Adrenal gland (tissue), 12 donors: ENCODE measurements around the gene CCDC74A. TPM values are rescaled to one million over a fixed set of nuclear protein-coding genes. Genes with fewer than 3 reads are reported as not detected.
A peak's percentile ranks its signal among the peaks of the same experiment; 100 is the strongest.
"Not testable (repeated sequence)": the region's sequence is repeated elsewhere in the genome, so short reads cannot be mapped to it uniquely, and the experiment has no call there.

Experiments
- DNase-seq, 7 donors: peaks; one replicate each; pipeline ENCODE4 v3.0.0-alpha.2; 2019 to 2020
- H3K27ac ChIP-seq, 5 donors: fragments of 200-600 bp; sonication (generic) in 4 of 5; 1 replicate in 3 of 5; 2 replicates in 2 of 5; pipeline versions ENCODE4 v1.5.1 to v1.8.0; 2016 to 2020; ENCODE audit warnings: mild to moderate bottlenecking in 1 of 5
- H3K27me3 ChIP-seq: fragments of 200-600 bp; 2 replicates; pipeline ENCODE4 v1.8.0; 2021
- H3K36me3 ChIP-seq, 2 donors: fragments of 200-600 bp; replicated peaks in 1 of 2; 1 replicate in 1 of 2; 2 replicates in 1 of 2; pipeline versions ENCODE4 v1.5.1 to v1.8.0; 2018 to 2022
- H3K4me1 ChIP-seq, 2 donors: fragments of 200-600 bp; replicated peaks in 1 of 2; 1 replicate in 1 of 2; 2 replicates in 1 of 2; pipeline versions ENCODE4 v1.5.1 to v1.8.0; 2018 to 2021
- H3K4me3 ChIP-seq, 4 donors: fragments of 200-600 bp; sonication (generic) in 3 of 4; one replicate each; pipeline ENCODE4 v1.5.1; 2016 to 2018
- H3K9me3 ChIP-seq, 3 donors: fragments of 200-600 bp; sonication (generic) in 1 of 3; replicated peaks in 1 of 3; 1 replicate in 2 of 3; 2 replicates in 1 of 3; pipeline versions ENCODE4 v1.5.1 to v1.8.0; 2016 to 2021
- CTCF ChIP-seq, 6 experiments: fragments of 450-650 bp in 4 of 6; fragments of 200-600 bp in 2 of 6; sonication (generic) in 1 of 6; IDR thresholded peaks; 1 replicate in 5 of 6; 2 replicates in 1 of 6; pipeline versions ENCODE4 v1.5.1 to v1.8.0; 2016 to 2021; ENCODE audit warnings: antibody characterized with exemption in 6 of 6, mild to moderate bottlenecking in 2 of 6, moderate library complexity in 1 of 6
- POLR2A ChIP-seq, 2 donors: fragments of 450-650 bp; IDR thresholded peaks; one replicate each; pipeline ENCODE4 v1.6.1; 2017; ENCODE audit warnings: antibody characterized with exemption in 2 of 2, mild to moderate bottlenecking in 2 of 2, moderate library complexity in 1 of 2
- WGBS, 4 donors: extraction: QIAGEN DNeasy Blood & Tissue Kit in 2 of 4; methylation state at CpG; one replicate each; pipeline versions ENCODE4 v1.1.5 to v1.1.7; 2013 to 2017; 5-methylcytosine and 5-hydroxymethylcytosine counted together
- intact Hi-C, 2 donors: fragments of 100-400 bp; cut with DNase I; formaldehyde crosslinking; loops; one replicate each; pipeline versions ENCODE4 v1.14.1 to v1.15.0; 2022 to 2023
- polyA plus RNA-seq, 3 donors: library from polyadenylated mRNA; stranded (reverse); fragments of 200-250 nt in 2 of 3; fragments of 350-450 nt in 1 of 3; fragmentation: Illumina TruSeq in 1 of 3; extraction: RNeasy Lipid Tissue Mini Kit (QIAGEN cat#74804) in 1 of 3; gene quantifications; one replicate each; pipeline ENCODE4 v1.2.3, GENCODE V29; 2013 to 2014
- total RNA-seq, 9 donors: library from RNA; depleted of rRNA in 4 of 9; stranded (reverse); fragments of >200 nt in 4 of 9; fragments of 120-200 nt in 1 of 9; fragmentation: NEBNext Ultra II Directional in 1 of 9; extraction: Animal tissue kit (Norgen Biotek cat#: 25700) in 1 of 9; gene quantifications; one replicate each; pipeline versions ENCODE4 v1.1.0 to v1.2.4, GENCODE V29; 2013 to 2023
- donor health status: healthy with polysubstance abuse.
- donor health status: Bipolar disorder and iron deficiency.
- donor health status: DM: yes; HTN: yes; CAD: no.
- donor health status: DM: no; HTN: no; CAD: no.
- donor health status: DM: no; HTN: no; CAD: no.
- donor health status: DM: yes; HTN: yes; CAD: no.

CCDC74A gene
- total and polyA plus RNA-seq, 12 donors, result 8.4 to 77.1 (median 35.2) TPM

- H3K9me3 ChIP-seq, result no peaks in the 10 kb centered on the region
- DNase-seq, result no peak
- no peaks in the 10 kb centered on the region for H3K4me1 ChIP-seq
- 20 to 86% (median 81%) methylated on average over 1 to 9 of the region's 9 CpGs for WGBS, 4 donors
- no peak overlapping the region for H3K4me3 ChIP-seq
- H3K36me3 ChIP-seq, result peaks cover 0 to 39% of the 10 kb centered on the region in 2 donors
- no peak overlapping the region for H3K27ac ChIP-seq
- intact Hi-C loops, result no loop called here
- no peaks in the 10 kb centered on the region for H3K27me3 ChIP-seq
- no peak for TF ChIP-seq CTCF (IDR thresholded peaks at IDR 0.05)
- no peak for TF ChIP-seq POLR2A (IDR thresholded peaks at IDR 0.05)
Measured at GRCh38 chr2:131509615-131510014, 18.1 kb upstream of the CCDC74A start.

- WGBS, 4 donors, result 65 to 79% (median 69%) methylated on average over 15 to 22 of the region's 22 CpGs
- not testable (repeated sequence) for H3K4me1 ChIP-seq
Measured at GRCh38 chr2:131511291-131511968, 16.3 kb upstream of the CCDC74A start.

DNA sequence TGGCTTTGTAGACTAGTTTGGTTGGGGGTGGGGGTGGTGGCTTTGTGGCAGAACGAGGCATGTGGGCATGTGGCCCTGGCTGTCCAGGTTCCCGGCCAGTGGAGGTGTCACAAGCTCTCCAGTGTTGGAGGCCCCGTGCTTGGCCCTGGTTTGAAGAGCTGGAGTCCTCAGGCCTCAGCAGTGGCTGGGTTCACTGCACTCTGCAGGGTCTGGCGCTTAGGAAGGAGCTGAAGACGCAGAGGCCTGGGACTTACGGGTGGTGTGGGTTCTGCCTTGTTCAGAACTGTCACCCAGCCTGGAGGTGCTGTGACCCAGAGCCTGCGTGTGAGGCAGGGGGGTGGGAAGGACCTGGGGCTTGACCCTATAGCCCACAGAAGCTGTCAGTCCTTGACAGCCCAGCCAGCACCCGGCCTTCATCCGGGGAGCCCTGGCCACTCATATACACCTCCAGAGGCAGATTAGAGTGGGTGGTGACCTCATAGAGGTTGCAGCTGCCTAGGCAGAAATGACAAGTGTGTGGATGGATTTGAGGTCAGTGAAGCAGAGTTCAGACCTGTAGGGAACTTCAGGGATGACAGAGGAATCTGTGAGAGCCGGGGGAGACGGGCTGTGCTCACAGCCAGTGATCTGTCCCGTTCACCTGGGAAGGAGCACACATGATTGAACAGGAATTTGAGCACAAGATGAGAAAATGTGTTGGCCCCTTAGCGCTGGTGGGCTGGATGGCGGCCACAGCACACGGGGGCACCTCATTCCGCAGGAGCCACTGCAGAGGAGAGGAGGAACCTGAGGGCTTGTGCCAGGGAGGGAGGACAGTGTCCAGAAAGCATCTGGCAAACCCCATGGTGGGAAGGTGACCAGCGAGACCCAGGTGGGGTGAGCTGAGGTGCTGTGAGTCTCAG, 15.5 kb upstream of the CCDC74A start:
- H3K4me1 ChIP-seq, H3K27me3 ChIP-seq, intact Hi-C loops, H3K4me3 ChIP-seq, H3K9me3 ChIP-seq: not testable (repeated sequence)
- Histone ChIP-seq H3K36me3 (peaks cover 0 to 18% of the 10 kb centered on the region in 2 donors), H3K27ac (peak overlapping the region in 3 of 5 donors; percentile 47 to 73 (median 64))
- WGBS, 4 donors, result 61 to 87% (median 68%) methylated on average over 3 to 14 of the region's 17 CpGs
- DNase-seq, result peak in 3 of 7 donors; percentile 27 to 42 (median 33)

More at GRCh38 chr2:131511291-131511968, 16.3 kb upstream of the CCDC74A start:
- H3K27me3 ChIP-seq, H3K4me3 ChIP-seq, H3K9me3 ChIP-seq, intact Hi-C loops: not testable (repeated sequence)
- peak in 4 of 6 experiments; percentile 10 to 20 (median 15) for TF ChIP-seq CTCF (IDR thresholded peaks at IDR 0.05)
- Histone ChIP-seq H3K27ac (peak overlapping the region in 3 of 5 donors; percentile 47 to 73 (median 64)), H3K36me3 (peaks cover 0 to 25% of the 10 kb centered on the region in 2 donors)
- DNase-seq, result peak in 6 of 7 donors; percentile 77 to 93 (median 90)

GRCh38 chr2:131514408-131515166, 13.1 kb upstream of the CCDC74A start:
- DNase-seq, H3K27me3 ChIP-seq, intact Hi-C loops, H3K36me3 ChIP-seq, H3K27ac ChIP-seq, H3K4me1 ChIP-seq, H3K4me3 ChIP-seq, H3K9me3 ChIP-seq: not testable (repeated sequence)
- 73 to 94% (median 76%) methylated on average over 14 to 15 of the region's 15 CpGs for WGBS, 4 donors

DNA sequence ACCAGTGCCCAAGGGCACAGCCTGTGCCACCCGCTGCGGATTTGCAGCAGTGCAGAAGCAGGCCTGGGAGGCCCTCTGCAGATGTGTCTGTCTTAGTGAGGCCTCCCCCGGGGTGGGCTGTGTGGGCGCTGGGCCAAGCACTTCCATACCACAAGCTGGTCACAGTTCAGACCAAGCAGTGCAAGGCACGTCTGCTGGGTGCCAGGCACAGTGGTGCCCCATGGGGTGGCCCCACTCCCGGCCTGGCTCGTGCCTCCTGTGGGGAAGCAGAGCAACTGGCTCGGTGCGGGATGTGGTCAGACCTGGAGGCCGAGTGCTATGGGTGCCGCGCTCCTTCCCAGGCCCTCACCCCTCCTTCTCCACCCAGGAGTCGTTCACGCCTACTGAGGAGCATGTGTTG, 12.5 kb upstream of the CCDC74A start:
- H3K4me1 ChIP-seq, H3K27ac ChIP-seq, DNase-seq, H3K9me3 ChIP-seq, H3K4me3 ChIP-seq, intact Hi-C loops, H3K27me3 ChIP-seq: not testable (repeated sequence)
- H3K36me3 ChIP-seq, result peaks cover 0 to 15% of the 10 kb centered on the region in 2 donors
- WGBS, 4 donors, result 84 to 97% (median 90%) methylated on average over 2 to 14 of the region's 14 CpGs
